22Rv1 (cell line): ENCODE data around the gene ELAVL4.

Experiments used
- CTCF ChIP-seq: fragments of 450-650 bp; IDR thresholded peaks from 2 replicates; pipeline ENCODE4 v1.5.1; 2017; ENCODE audit warnings: mild to moderate bottlenecking
- ZFX ChIP-seq: fragments of 450-650 bp; IDR thresholded peaks from 2 replicates; pipeline ENCODE4 v1.6.1; 2017; ENCODE audit warnings: antibody characterized with exemption, borderline replicate concordance

- TF ChIP-seq CTCF (no peak), ZFX (no peak)
These were observed 100.0 kb downstream of the ELAVL4 start for GRCh38 chr1:50208756-50209155.
